Esophagus muscularis mucosa (tissue), 4 donors: ENCODE results near the gene MSH3.
"Not testable (repeated sequence)": the region's sequence is repeated elsewhere in the genome, so short reads cannot be mapped to it uniquely, and the experiment has no call there.

Source experiments
- EP300 ChIP-seq: sonication (generic); formaldehyde crosslinking; IDR thresholded peaks from one replicate; pipeline ENCODE4 v1.6.1; 2017; ENCODE audit warnings: antibody characterized with exemption
- POLR2A ChIP-seq: fragments of 450-650 bp; IDR thresholded peaks from one replicate; pipeline ENCODE4 v1.6.1; 2017; ENCODE audit warnings: antibody characterized with exemption, moderate library complexity, mild to moderate bottlenecking, low read depth
- POLR2AphosphoS5 ChIP-seq, 2 donors: sonication (generic); formaldehyde crosslinking; IDR thresholded peaks; one replicate each; pipeline ENCODE4 v1.6.1; 2017; ENCODE audit warnings: antibody characterized with exemption in 2 of 2
- TF ChIP-seq, protein P1 (sequence below), 3 experiments: fragments of 200-600 bp in 2 of 3; fragments of 450-650 bp in 1 of 3; sonication (generic) in 2 of 3; IDR thresholded peaks; one replicate each; pipeline ENCODE4 v1.5.1; 2017 to 2019; ENCODE audit warnings: antibody characterized with exemption in 3 of 3, mild to moderate bottlenecking in 2 of 3, moderate library complexity in 1 of 3

DNA sequence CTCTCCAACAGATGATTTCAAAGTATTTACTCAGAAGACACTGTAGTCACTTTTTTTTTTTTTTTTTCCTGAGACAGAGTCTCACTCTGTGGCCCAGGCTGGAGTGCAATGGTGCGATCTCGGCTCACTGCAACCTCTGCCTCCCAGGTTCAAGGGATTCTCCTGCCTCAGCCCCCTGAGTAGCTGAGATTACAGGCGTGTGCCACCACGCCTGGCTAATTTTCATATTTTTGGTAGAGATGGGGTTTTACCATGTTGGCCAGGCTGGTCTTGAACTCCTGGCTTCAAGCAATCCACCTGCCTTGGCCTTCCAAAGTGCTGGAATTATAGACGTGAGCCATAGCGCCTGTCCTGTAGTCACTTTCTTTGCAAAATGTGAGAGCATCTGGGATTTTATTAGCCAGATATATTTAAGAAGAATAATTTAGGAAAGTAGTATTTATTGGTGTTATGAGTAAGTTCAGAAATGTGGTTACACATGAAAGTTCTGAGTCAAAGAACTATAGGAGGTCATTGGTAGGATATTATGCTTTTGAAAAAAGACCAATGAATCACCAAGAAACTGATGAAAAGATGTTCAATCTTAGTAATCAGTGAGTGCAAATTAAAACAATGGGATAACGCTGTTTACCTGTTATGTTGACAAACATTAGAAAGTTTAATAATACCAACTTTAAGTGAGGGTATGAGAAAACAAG is 135.0 kb downstream of the MSH3 start:
- TF ChIP-seq, protein P1, sequence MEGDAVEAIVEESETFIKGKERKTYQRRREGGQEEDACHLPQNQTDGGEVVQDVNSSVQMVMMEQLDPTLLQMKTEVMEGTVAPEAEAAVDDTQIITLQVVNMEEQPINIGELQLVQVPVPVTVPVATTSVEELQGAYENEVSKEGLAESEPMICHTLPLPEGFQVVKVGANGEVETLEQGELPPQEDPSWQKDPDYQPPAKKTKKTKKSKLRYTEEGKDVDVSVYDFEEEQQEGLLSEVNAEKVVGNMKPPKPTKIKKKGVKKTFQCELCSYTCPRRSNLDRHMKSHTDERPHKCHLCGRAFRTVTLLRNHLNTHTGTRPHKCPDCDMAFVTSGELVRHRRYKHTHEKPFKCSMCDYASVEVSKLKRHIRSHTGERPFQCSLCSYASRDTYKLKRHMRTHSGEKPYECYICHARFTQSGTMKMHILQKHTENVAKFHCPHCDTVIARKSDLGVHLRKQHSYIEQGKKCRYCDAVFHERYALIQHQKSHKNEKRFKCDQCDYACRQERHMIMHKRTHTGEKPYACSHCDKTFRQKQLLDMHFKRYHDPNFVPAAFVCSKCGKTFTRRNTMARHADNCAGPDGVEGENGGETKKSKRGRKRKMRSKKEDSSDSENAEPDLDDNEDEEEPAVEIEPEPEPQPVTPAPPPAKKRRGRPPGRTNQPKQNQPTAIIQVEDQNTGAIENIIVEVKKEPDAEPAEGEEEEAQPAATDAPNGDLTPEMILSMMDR (IDR thresholded peaks at IDR 0.05), result not testable (repeated sequence)
- not testable (repeated sequence) for TF ChIP-seq EP300; POLR2A; POLR2AphosphoS5 (IDR thresholded peaks at IDR 0.05)
